ENCODE measurements around the gene C9orf43.
"Not testable (repeated sequence)": the region's sequence is repeated elsewhere in the genome, so short reads cannot be mapped to it uniquely, and the experiment has no call there.

Gene C9orf43

DNA sequence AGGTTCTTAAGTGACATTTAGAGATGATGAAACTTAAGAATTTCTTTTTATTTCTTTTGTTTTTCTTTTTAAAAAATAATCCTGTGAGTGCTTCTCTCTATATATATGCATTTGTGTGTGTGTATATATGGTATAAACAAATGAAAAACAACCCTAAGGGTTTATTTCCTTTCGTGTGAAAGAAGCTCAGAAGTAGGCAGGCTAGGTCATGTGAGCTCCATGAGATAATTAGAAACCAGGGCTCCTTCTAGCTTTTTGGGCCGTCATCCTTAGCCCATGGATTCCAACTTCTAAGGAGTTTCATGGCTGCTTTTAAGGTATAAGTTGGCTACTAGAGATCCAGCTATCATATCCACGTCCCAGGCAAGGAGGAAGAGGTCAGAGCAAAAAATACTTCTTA, 11.2 kb downstream of the C9orf43 start:
- no peak for FAIRE-seq

GRCh38 chr9:113425072-113425471, 14.5 kb downstream of the C9orf43 start:
- no peak for FAIRE-seq

- FAIRE-seq = no peak
Measured at GRCh38 chr9:113426701-113427100, 16.2 kb downstream of the C9orf43 start.

- no peak for FAIRE-seq
Measured at GRCh38 chr9:113427629-113428028, 17.1 kb downstream of the C9orf43 start.

GRCh38 chr9:113428062-113428615, 17.6 kb downstream of the C9orf43 start:
- no peak for FAIRE-seq

DNA sequence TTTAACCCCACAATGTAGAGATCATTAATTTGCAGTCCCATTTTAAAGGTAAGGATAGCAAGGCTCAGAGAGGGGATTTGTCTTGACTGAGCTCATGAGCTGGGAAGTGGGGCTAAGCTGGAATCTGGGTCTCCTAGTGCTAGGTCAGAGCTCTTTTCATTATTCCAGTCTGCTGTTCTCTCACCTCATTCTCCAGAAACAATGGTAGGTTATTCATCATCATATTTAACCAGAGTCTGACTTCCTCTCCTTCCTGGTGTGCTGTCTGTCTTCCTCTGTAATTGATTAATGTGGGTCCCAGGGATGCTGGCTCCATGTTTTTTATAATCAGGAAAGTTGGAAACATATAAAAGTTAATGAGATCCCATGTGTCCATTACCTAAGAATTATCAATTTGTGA, 20.6 kb downstream of the C9orf43 start:
- no peak for FAIRE-seq

GRCh38 chr9:113436728-113437515, 26.4 kb downstream of the C9orf43 start:
- no peak for FAIRE-seq

GRCh38 chr9:113437716-113438115, 27.2 kb downstream of the C9orf43 start:
- FAIRE-seq = not testable (repeated sequence)

DNA sequence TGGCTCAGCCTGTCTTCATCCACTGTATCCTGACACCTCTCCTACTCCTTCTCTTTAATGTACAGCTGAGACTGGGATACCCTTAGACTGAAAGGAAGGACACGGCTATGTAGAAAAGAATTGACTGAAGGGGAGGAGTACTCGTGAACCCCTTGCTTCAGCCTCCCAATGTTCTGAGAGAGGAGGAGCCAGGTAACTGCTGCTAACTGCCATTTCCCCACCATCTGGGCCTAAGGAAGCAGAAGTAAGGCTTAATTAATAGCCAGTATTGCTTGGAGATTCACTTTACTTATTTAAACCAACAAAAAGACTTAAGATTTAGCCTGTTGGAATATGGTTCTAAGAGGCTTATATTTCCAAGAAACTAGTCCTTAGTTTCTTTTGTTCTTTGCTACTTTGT, 34.2 kb downstream of the C9orf43 start:
- no peak for FAIRE-seq

GRCh38 chr9:113446323-113446740, 35.8 kb downstream of the C9orf43 start:
- peak; percentile 89 for FAIRE-seq

DNA sequence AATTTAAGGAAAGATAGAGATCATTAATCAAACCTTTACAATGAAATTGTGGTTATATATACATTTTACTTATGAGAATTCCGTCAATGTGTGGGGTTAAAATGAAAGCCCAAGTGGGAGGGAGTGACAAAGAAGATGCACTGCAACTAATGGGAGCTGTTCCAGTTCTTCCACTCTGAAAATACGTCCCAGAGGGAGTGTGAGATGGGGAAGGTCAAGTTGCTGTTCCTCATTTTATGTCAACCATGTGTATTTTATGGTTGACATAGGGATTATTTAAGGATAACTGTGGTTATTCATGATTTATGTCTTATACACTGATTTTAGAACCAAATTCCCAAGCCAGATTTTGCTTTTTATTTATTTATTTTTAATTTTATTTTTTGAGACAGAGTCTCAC, 38.8 kb downstream of the C9orf43 start:
- FAIRE-seq = no peak

- FAIRE-seq = no peak
Measured at GRCh38 chr9:113452113-113452605, 41.6 kb downstream of the C9orf43 start.

- no peak for FAIRE-seq
Measured at GRCh38 chr9:113454914-113455761, 44.6 kb downstream of the C9orf43 start.

GRCh38 chr9:113456235-113456634, 45.7 kb downstream of the C9orf43 start:
- FAIRE-seq = no peak

DNA sequence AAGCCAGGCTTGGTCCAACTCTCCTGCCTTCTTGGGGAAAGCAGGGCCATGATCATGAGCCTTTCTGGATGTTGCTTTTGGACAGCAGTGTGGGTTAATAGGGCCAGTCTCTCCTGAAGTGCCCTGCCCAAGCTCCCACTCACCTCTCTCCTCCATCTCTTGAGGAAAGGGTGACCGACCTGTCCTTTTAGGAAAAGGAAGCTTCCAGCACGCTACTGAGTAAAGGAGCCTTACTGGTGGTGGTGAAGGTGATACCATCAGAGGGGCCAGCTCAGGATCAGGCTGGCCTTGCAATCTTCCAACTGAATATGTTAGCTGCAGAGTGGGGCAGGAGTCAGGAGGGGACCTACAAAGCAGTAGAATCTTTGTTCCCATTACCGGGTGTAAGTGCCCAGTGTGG, 50.7 kb downstream of the C9orf43 start:
- FAIRE-seq = no peak

GRCh38 chr9:113461943-113462342, 51.4 kb downstream of the C9orf43 start:
- FAIRE-seq = no peak

DNA sequence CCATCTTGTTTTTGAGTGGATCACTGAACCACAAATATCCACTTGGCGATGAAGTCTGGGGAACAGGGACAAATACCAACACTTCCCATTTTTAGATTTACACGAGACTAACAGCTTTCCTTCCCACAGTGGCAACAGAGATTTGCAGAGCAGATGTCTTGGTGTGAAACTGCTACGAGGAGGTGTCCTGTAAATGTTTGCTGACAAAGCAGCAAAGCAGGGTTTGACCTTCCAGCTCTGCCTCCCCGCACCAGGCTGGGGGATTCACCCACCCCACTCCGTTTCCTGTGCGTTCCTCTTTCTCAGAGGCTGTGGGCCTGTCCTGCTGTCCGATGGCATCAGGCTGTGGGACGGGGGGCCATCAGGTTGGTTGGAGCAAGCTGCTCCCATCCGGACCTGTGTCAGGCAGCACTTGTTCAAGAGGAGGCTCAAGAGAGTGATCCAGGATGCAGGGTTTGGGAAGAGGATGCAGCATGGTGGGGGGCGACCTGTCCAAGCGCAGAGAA, 52.3 kb downstream of the C9orf43 start:
- FAIRE-seq = no peak

- no peak for FAIRE-seq
Measured at GRCh38 chr9:113463418-113464285, 53.1 kb downstream of the C9orf43 start, which contains the start of gene RGS3. TSS of gene RGS3 (plus strand) at chr9:113463727. CDS start at chr9:113463803, 76 bp downstream.

DNA sequence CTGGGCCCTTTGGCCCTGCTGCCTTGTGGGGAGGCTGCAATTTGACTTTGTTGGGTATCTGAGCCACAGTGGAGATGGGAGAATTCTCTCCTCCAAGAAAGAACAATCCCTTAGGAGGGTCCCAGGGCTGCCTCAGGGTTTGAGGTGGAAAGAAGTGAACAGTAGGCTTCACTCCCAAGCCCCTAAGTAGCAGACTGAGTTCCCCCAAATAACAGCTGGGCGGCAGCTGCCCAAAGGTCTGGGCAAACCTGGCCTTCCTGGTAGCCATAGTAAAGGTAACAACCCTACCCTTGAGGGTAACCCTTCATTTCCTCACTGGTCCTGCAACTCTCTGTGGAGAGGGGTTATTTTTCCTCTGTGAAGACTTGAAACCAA, 53.7 kb downstream of the C9orf43 start:
- no peak for FAIRE-seq

GRCh38 chr9:113465599-113466140, 55.1 kb downstream of the C9orf43 start:
- FAIRE-seq = no peak

- FAIRE-seq = no peak
Measured at GRCh38 chr9:113467183-113467582, 56.6 kb downstream of the C9orf43 start.

All from TTC549 (cell line).